ENCODE data around the gene GID4. TPM values are rescaled to one million over a fixed set of nuclear protein-coding genes. Genes with fewer than 3 reads are reported as not detected.

The GID4 gene
- total and polyA plus RNA-seq, 2 of the 13 experiments (the other 11 are each of a cell fraction or from before 2014, with no cell fraction given) = 4.3 to 6.1 TPM

- BruUV-seq (replicated peaks) = no TSS peak
- ATAC-seq (no peak; the same call in 2 of the 3 replicates), DNase-seq (ENCODE audit: low spot score) (no peak), FAIRE-seq (no peak)
- Histone ChIP-seq H2AFZ (ENCODE audit: low read length) (no peak within 1 kb of the TSS), H3K4me1 (ENCODE audit: insufficient read depth, low read length) (peaks cover 9% of the 10 kb centered on the region), H3K27me3 (ENCODE audit: control insufficient read depth in 1 of 2, insufficient read depth in 2 of 2, low read length in 2 of 2) (no peaks in the 10 kb centered on the region), H3K4me2 (ENCODE audit: low read depth, low read length) (no peak within 1 kb of the TSS), H3K9me3 (ENCODE audit: low read length) (no peaks in the 10 kb centered on the region), H4K20me1 (ENCODE audit: insufficient read depth, low read length) (no peaks in the 10 kb centered on the region), H3K27ac (ENCODE audit: extremely low read length, insufficient read depth, low read length) (no peak within 1 kb of the TSS), H3K4me3 (replicated peaks in 1 of 3; ENCODE audit: insufficient read depth in 1 of 3, low read depth in 2 of 3, low read length in 3 of 3) (no peak within 1 kb of the TSS), H3K9ac (ENCODE audit: insufficient read depth, low read depth, low read length) (no peak within 1 kb of the TSS), H3K36me3 (replicated peaks in 1 of 2; ENCODE audit: control insufficient read depth in 1 of 2, insufficient read depth in 2 of 2, low read length in 2 of 2) (peaks cover 1 to 8% of the 10 kb centered on the region in 2 experiments; a peak in 1 of 5 replicates), H3K79me2 (ENCODE audit: insufficient read depth, low read length) (no peaks in the 10 kb centered on the region)
- intact Hi-C loops (cut with micrococcal nuclease; ENCODE audit: unreplicated experiment) (no loop called here), in situ Hi-C loops (cut with HindIII; ENCODE audit: extremely low pct_ligation_motif_present, low pct_unique_long_range_greater_than_20kb) (loop anchor here (25.0 kb wide), 1 partner anchor 96 kb away; no protein-coding TSS in a partner anchor)
- WGBS (ENCODE audit: low lambda C conversion rate) = 100% methylated on average over 4 of the region's 17 CpGs
- ChIA-PET CTCF (ENCODE audit: low intra/inter-chr PET ratio, low total read pairs) (no interaction called here), POLR2A (no interaction called here)
- TF ChIP-seq ZNF556 (CRISPR knock-in tag; IDR thresholded peaks at IDR 0.05; ENCODE audit: borderline replicate concordance) (no peak), ZNF33B (CRISPR knock-in tag; IDR thresholded peaks at IDR 0.05) (no peak), HNF4A (CRISPR knock-in tag; IDR thresholded peaks at IDR 0.05) (no peak), NCOA1 (CRISPR knock-in tag; IDR thresholded peaks at IDR 0.05) (no peak), ZNF260 (CRISPR knock-in tag; IDR thresholded peaks at IDR 0.05; ENCODE audit: borderline replicate concordance, low read depth) (no peak), RBM22 (optimal IDR thresholded peaks at IDR 0.05; ENCODE audit: low read length) (peak; percentile 67), NFRKB (IDR thresholded peaks at IDR 0.05) (no peak), AKAP8 (CRISPR knock-in tag; IDR thresholded peaks at IDR 0.05) (0 out of 2 replicates have a peak, but pooled peaks have one; percentile 11), ZNF703 (CRISPR knock-in tag; IDR thresholded peaks at IDR 0.05; ENCODE audit: borderline replicate concordance) (no peak), ZKSCAN1 (IDR thresholded peaks at IDR 0.05; ENCODE audit: low read length) (no peak), AGO2 (optimal IDR thresholded peaks at IDR 0.05; ENCODE audit: low read depth, low read length) (peak; percentile 47), KDM2A (CRISPR knock-in tag; IDR thresholded peaks at IDR 0.05; ENCODE audit: borderline replicate concordance, low read depth) (peak; percentile 33; the same call in 1 of the 2 replicates), CEBPB (IDR thresholded peaks at IDR 0.05; ENCODE audit: borderline replicate concordance, low read depth, low read length) (no peak), ZNF343 (CRISPR knock-in tag; IDR thresholded peaks at IDR 0.05) (no peak)
Measured at GRCh38 chr17:18108401-18109312, 69.4 kb downstream of the GID4 start, which contains the start of gene MYO15A. Gene MYO15A (plus strand): TSS chr17:18108756. CDS start chr17:18118801, 10,045 bp downstream.

Data from HepG2 (cell line).